Adrenal gland (tissue), 5 donors: Measurements from ENCODE around the gene TCTN3.

Source experiments
- CTCF ChIP-seq, 6 experiments: fragments of 450-650 bp in 4 of 6; fragments of 200-600 bp in 2 of 6; sonication (generic) in 1 of 6; IDR thresholded peaks; 1 replicate in 5 of 6; 2 replicates in 1 of 6; pipeline versions ENCODE4 v1.5.1 to v1.8.0; 2016 to 2021; ENCODE audit warnings: antibody characterized with exemption in 6 of 6, mild to moderate bottlenecking in 2 of 6, moderate library complexity in 1 of 6
- POLR2A ChIP-seq, 2 donors: fragments of 450-650 bp; IDR thresholded peaks; one replicate each; pipeline ENCODE4 v1.6.1; 2017; ENCODE audit warnings: antibody characterized with exemption in 2 of 2, mild to moderate bottlenecking in 2 of 2, moderate library complexity in 1 of 2
- donor health status: DM: no; HTN: no; CAD: no.

GRCh38 chr10:95663496-95663895 lies 30.2 kb downstream of the TCTN3 start:
- TF ChIP-seq CTCF (IDR thresholded peaks at IDR 0.05), result no peak
- no peak for TF ChIP-seq POLR2A (IDR thresholded peaks at IDR 0.05)
